ENCODE data around the gene BHLHE41.

DNA sequence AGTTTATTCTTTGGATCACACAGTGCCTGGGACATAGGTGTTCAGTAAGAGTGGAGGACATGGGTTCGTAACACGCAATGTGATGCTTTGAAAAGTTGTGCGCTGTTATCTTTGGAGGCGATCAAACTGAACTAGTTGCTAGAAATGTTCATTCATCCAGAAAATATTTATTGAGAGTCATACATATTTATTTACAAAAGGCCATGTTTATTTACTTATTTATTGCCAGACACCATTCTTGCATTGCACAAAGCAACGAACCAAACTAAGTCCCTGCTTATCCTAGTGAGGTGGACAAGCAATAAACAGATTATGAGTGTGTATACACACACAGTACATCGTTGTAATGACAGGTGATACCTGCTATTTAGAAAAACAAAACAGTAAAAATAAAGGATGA, 12.6 kb downstream of the BHLHE41 start:
- TF ChIP-seq, protein P1, sequence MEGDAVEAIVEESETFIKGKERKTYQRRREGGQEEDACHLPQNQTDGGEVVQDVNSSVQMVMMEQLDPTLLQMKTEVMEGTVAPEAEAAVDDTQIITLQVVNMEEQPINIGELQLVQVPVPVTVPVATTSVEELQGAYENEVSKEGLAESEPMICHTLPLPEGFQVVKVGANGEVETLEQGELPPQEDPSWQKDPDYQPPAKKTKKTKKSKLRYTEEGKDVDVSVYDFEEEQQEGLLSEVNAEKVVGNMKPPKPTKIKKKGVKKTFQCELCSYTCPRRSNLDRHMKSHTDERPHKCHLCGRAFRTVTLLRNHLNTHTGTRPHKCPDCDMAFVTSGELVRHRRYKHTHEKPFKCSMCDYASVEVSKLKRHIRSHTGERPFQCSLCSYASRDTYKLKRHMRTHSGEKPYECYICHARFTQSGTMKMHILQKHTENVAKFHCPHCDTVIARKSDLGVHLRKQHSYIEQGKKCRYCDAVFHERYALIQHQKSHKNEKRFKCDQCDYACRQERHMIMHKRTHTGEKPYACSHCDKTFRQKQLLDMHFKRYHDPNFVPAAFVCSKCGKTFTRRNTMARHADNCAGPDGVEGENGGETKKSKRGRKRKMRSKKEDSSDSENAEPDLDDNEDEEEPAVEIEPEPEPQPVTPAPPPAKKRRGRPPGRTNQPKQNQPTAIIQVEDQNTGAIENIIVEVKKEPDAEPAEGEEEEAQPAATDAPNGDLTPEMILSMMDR (IDR thresholded peaks at IDR 0.05; ENCODE audit: insufficient read depth, low read depth, low read length), result no peak
- no peak for TF ChIP-seq EZH2 (IDR thresholded peaks at IDR 0.05; ENCODE audit: insufficient read depth, low read length)

All from astrocyte (in vitro differentiated cells and primary cell).